Activated CD8-positive, alpha-beta T cell treated with anti-CD3 and anti-CD28 coated beads for 36 hours (primary cell): ENCODE results near the gene SF1. TPM values are rescaled to one million over a fixed set of nuclear protein-coding genes. Genes with fewer than 3 reads are reported as not detected.
A peak's percentile ranks its signal among the peaks of the same experiment; 100 is the strongest.

ENCODE experiments used
- ATAC-seq: fragments of 200-7000 bp; cut with Tn5 transposase; one replicate; pipeline ENCODE4 v1.10.0; 2021; ENCODE audit warnings: mild to moderate bottlenecking, moderate library complexity
- CTCF ChIA-PET: fragments of 350-600 bp; sonication (Branson Sonifier 250); formaldehyde crosslinking; loops from one replicate; lab custom pipeline; 2021; ENCODE audit warnings: antibody characterized with exemption; lab: Charles Lee
- POLR2A ChIA-PET: fragments of 350-600 bp; sonication (Branson Sonifier 250); formaldehyde crosslinking; loops from one replicate; lab custom pipeline; 2021; ENCODE audit warnings: antibody characterized with exemption; lab: Charles Lee
- DNase-seq: peaks from one replicate; pipeline ENCODE4 v3.0.0-alpha.2; 2020
- H3K27ac Mint-ChIP-seq: one replicate; pipeline ENCODE4 v1.8.0; 2021; ENCODE audit warnings: mild to moderate bottlenecking, mixed read lengths
- H3K27me3 Mint-ChIP-seq: one replicate; pipeline ENCODE4 v1.8.0; 2021; ENCODE audit warnings: mixed read lengths
- H3K36me3 Mint-ChIP-seq: one replicate; pipeline ENCODE4 v1.8.0; 2021; ENCODE audit warnings: low read depth, mixed read lengths
- H3K4me1 Mint-ChIP-seq: one replicate; pipeline ENCODE4 v1.8.0; 2021; ENCODE audit warnings: low read depth, mixed read lengths
- H3K4me3 Mint-ChIP-seq: one replicate; pipeline ENCODE4 v1.8.0; 2021; ENCODE audit warnings: mild to moderate bottlenecking, moderate library complexity, mixed read lengths
- H3K9me3 Mint-ChIP-seq: one replicate; pipeline ENCODE4 v1.8.0; 2021; ENCODE audit warnings: mixed read lengths
- CTCF ChIP-seq: fragments of 200-600 bp; IDR thresholded peaks from one replicate; pipeline ENCODE4 v1.8.0; 2022; ENCODE audit warnings: antibody characterized with exemption, mild to moderate bottlenecking
- intact Hi-C: fragments of 100-400 bp; cut with micrococcal nuclease; formaldehyde crosslinking; loops from one replicate; pipeline ENCODE4 v1.10.0; 2022
- total RNA-seq, 2 experiments: library from RNA; stranded (reverse); gene quantifications; one replicate each; pipeline ENCODE4 v1.2.3, GENCODE V29; 2021

SF1 gene
- total RNA-seq, 2 experiments from 2014 or later, result 325 to 342 TPM

- intact Hi-C loops, result no loop called here
- H3K27ac Mint-ChIP-seq, result no peak overlapping the region
- no peak overlapping the region for H3K4me3 Mint-ChIP-seq
- peaks cover 10% of the 10 kb centered on the region for H3K36me3 Mint-ChIP-seq
- ATAC-seq (peak; percentile 19), DNase-seq (no peak)
- no peaks in the 10 kb centered on the region for H3K27me3 Mint-ChIP-seq
- POLR2A ChIA-PET, result interaction anchor here (16.1 kb wide), 1 partner anchor 14 kb away, joined by 331 read pairs; the partner anchor contains the start of genes PYGM and SF1
- no peaks in the 10 kb centered on the region for H3K9me3 Mint-ChIP-seq
- CTCF ChIA-PET, result interaction anchor here (3.0 kb wide), 1 partner anchor 15 kb away, joined by 6 read pairs; no protein-coding TSS in a partner anchor
- peaks cover 10% of the 10 kb centered on the region for H3K4me1 Mint-ChIP-seq
- no peak for TF ChIP-seq CTCF
Observed at GRCh38 chr11:64753380-64754123, 24.8 kb downstream of the SF1 start.

- DNase-seq, result no peak
- H3K9me3 Mint-ChIP-seq, result no peaks in the 10 kb centered on the region
- H3K4me1 Mint-ChIP-seq, result peaks cover 10% of the 10 kb centered on the region
- H3K36me3 Mint-ChIP-seq, result peaks cover 10% of the 10 kb centered on the region
- no peak for TF ChIP-seq CTCF
- no peak overlapping the region for H3K27ac Mint-ChIP-seq
- H3K4me3 Mint-ChIP-seq, result no peak overlapping the region
- CTCF ChIA-PET, result interaction anchor here (3.0 kb wide), 1 partner anchor 15 kb away, joined by 6 read pairs; no protein-coding TSS in a partner anchor
- H3K27me3 Mint-ChIP-seq, result no peaks in the 10 kb centered on the region
- ATAC-seq, result no peak
- POLR2A ChIA-PET, result interaction anchor here (16.1 kb wide), 1 partner anchor 14 kb away, joined by 331 read pairs; the partner anchor contains the start of genes PYGM and SF1
- intact Hi-C loops, result no loop called here
Observed at GRCh38 chr11:64753019-64753379, 25.3 kb downstream of the SF1 start.

GRCh38 chr11:64752175-64752970, 26.0 kb downstream of the SF1 start:
- Mint-ChIP-seq H3K36me3 (peaks cover 10% of the 10 kb centered on the region), H3K27me3 (no peaks in the 10 kb centered on the region), H3K9me3 (no peaks in the 10 kb centered on the region), H3K4me1 (peaks cover 10% of the 10 kb centered on the region), H3K27ac (no peak overlapping the region), H3K4me3 (no peak overlapping the region)
- no peak for ATAC-seq
- POLR2A ChIA-PET, result interaction anchor here (16.1 kb wide), 1 partner anchor 15 kb away, joined by 331 read pairs; the partner anchor contains the start of genes PYGM and SF1
- no peak for TF ChIP-seq CTCF
- intact Hi-C loops, result no loop called here
- CTCF ChIA-PET, result interaction anchor here (1.4 kb wide), 1 partner anchor 16 kb away, joined by 3 read pairs; no protein-coding TSS in a partner anchor
- DNase-seq, result no peak

GRCh38 chr11:64751580-64751979, 26.8 kb downstream of the SF1 start:
- ATAC-seq, result no peak
- CTCF ChIA-PET, result interaction anchor here (1.0 to 1.4 kb wide), 2 partner anchors 17 to 23 kb away, joined by 3 read pairs; no protein-coding TSS in a partner anchor

More at GRCh38 chr11:64751580-64751979, 26.8 kb downstream of the SF1 start:
- POLR2A ChIA-PET, result interaction anchor here (16.1 kb wide), 1 partner anchor 16 kb away, joined by 331 read pairs; the partner anchor contains the start of genes PYGM and SF1
- Mint-ChIP-seq H3K27me3 (no peaks in the 10 kb centered on the region), H3K4me3 (no peak overlapping the region), H3K4me1 (peaks cover 10% of the 10 kb centered on the region), H3K36me3 (peaks cover 10% of the 10 kb centered on the region), H3K27ac (no peak overlapping the region), H3K9me3 (no peaks in the 10 kb centered on the region)
- no peak for DNase-seq
- no peak for TF ChIP-seq CTCF
- intact Hi-C loops, result no loop called here
